ENCODE measurements around the gene RNLS. TPM values are rescaled to one million over a fixed set of nuclear protein-coding genes. Genes with fewer than 3 reads are reported as not detected.

Gene RNLS
- total RNA-seq, 1 donor from 2014 or later = 12.1 TPM

DNA sequence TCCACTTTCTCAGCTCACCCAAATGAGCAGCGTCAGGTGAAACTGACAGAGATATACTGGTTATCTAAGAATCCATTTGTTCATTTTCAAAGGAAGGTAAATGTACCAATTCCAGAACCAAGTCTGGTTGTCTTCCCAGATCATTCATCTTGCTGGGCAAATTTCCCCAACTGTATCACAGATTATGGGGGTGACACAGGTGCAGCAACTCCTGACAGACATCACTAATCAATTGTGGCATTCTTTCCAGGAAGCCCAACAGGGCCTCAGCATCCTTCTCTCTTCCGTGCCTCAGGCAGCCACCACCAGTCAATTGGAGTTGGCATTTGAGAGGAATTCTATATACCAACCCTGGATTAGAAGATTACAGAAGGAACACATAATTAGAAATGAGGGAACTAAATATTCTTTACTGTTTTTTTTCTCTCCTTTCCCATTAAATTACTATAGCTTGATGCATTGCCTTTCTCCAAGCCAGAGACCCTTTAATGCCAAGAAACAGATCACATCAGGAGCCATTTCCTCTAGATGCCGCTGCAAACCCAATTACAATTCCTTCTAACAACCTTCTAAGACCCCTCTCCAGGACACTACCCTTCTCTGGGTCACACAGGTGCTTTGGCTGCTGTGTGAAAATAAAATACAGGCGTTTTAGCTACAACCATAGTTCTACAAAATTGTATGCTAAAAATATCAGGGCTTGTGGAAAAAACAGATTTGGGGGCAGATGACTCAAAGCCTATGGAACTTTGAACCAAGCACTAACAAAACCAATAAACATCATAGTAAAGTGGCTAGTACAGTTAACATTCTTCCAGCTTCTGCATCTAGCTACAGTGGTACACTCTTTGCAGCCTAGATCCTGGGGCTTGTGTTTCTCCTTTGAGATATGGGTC is 291.6 kb downstream of the RNLS start:
- Histone ChIP-seq H3K4me1 (no peaks in the 10 kb centered on the region), H3K9me3 (no peaks in the 10 kb centered on the region), H3K27me3 (no peaks in the 10 kb centered on the region), H3K27ac (no peak overlapping the region), H3K36me3 (no peaks in the 10 kb centered on the region), H3K4me3 (no peak overlapping the region)
- DNase-seq (ENCODE audit: low spot score in 2 of 2) = no peak
- intact Hi-C loops (cut with DNase I) = no loop called here
- TF ChIP-seq, protein P1, sequence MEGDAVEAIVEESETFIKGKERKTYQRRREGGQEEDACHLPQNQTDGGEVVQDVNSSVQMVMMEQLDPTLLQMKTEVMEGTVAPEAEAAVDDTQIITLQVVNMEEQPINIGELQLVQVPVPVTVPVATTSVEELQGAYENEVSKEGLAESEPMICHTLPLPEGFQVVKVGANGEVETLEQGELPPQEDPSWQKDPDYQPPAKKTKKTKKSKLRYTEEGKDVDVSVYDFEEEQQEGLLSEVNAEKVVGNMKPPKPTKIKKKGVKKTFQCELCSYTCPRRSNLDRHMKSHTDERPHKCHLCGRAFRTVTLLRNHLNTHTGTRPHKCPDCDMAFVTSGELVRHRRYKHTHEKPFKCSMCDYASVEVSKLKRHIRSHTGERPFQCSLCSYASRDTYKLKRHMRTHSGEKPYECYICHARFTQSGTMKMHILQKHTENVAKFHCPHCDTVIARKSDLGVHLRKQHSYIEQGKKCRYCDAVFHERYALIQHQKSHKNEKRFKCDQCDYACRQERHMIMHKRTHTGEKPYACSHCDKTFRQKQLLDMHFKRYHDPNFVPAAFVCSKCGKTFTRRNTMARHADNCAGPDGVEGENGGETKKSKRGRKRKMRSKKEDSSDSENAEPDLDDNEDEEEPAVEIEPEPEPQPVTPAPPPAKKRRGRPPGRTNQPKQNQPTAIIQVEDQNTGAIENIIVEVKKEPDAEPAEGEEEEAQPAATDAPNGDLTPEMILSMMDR (IDR thresholded peaks at IDR 0.05) = no peak

- Histone ChIP-seq H3K4me1 (no peaks in the 10 kb centered on the region), H3K27ac (no peak overlapping the region), H3K9me3 (no peaks in the 10 kb centered on the region), H3K4me3 (no peak overlapping the region), H3K27me3 (no peaks in the 10 kb centered on the region), H3K36me3 (no peaks in the 10 kb centered on the region)
- no peak for DNase-seq (ENCODE audit: low spot score in 2 of 2)
- intact Hi-C loops (cut with DNase I) = no loop called here
- TF ChIP-seq, protein P1 (IDR thresholded peaks at IDR 0.05) = no peak
Measured at GRCh38 chr10:88289342-88289741, 293.8 kb downstream of the RNLS start.

DNA sequence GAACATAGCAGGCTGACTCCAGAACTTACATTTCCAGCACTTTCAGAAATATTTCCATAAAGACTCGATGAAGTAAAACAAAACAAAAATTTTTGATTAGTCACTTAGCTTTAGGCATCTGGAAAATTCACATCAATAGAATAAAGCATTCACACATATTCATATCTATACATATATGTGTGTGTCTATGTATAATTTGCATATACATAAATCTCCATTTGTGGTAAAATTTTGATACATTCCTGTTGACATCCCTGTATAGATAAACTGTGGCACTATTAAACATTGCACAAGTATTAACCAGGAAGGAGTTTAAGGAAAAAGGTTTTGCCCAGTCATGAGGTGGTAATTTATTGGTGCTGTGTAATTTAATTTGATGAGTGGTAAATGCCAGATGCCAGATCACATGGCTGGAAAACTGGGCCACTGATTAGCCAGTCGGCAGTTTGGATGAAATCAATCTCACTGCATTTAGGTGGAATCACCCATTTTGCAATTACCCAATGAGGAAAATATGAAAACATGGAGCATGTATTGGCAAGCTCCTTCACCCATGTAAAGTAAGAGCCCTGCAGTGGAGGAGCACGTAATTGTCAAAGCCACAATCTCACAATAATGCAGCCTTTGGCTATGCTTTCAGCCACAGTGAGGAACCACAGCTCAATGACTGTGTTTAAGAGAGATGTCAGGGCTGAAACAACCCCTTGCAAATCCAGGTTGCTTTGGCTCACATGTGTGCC is 294.6 kb downstream of the RNLS start:
- H3K9me3 ChIP-seq = no peaks in the 10 kb centered on the region
- no peaks in the 10 kb centered on the region for H3K36me3 ChIP-seq
- TF ChIP-seq, protein P1 (IDR thresholded peaks at IDR 0.05) = no peak
- no peak overlapping the region for H3K4me3 ChIP-seq
- H3K27ac ChIP-seq = no peak overlapping the region
- intact Hi-C loops (cut with DNase I) = no loop called here
- H3K27me3 ChIP-seq = no peaks in the 10 kb centered on the region
- DNase-seq (ENCODE audit: low spot score in 2 of 2) = no peak
- H3K4me1 ChIP-seq = no peaks in the 10 kb centered on the region

GRCh38 chr10:88286030-88286429 is 297.1 kb downstream of the RNLS start:
- intact Hi-C loops (cut with DNase I) = no loop called here
- Histone ChIP-seq H3K27ac (no peak overlapping the region), H3K27me3 (no peaks in the 10 kb centered on the region), H3K4me1 (no peaks in the 10 kb centered on the region), H3K4me3 (no peak overlapping the region), H3K36me3 (no peaks in the 10 kb centered on the region), H3K9me3 (no peaks in the 10 kb centered on the region)
- TF ChIP-seq, protein P1 (IDR thresholded peaks at IDR 0.05) = no peak
- no peak for DNase-seq (ENCODE audit: low spot score in 2 of 2)

DNA sequence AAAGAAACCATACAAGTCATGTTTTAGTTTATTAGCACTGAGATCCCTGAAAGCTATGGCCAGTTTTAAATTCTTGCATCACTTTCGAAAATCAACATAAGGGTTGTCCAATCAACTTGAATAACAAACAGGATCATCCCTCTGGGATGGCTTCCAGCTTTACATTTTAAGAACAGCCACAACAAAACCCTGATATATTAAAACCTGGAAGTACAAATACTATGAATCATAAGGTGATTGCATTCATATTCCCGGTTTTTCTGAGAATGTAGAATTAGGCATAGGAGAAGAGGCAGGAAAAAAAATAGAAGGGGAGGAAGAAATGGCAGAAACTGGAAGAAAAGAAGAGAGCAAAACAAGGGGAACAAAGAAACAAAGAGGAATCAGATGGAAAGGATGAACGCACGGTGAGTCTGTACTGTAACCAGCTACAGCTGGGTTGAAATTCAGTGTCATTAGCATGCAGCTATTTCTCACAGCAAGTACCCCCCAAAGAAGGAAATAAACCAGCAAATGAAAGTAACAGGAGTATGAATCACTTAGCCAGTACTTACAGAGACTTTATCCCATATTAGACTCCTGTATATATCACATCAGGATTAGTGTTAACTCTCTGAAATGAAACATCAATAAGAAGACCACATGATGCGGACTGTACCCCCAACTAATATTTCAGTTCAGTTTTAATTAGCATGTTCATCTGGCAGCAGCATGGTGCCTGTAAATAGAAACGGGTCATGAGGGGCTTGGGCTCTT is 301.3 kb downstream of the RNLS start:
- TF ChIP-seq, protein P1 (IDR thresholded peaks at IDR 0.05) = no peak

More for the DNA sequence above, 301.3 kb downstream of the RNLS start:
- Histone ChIP-seq H3K4me3 (no peak overlapping the region), H3K27me3 (no peaks in the 10 kb centered on the region), H3K36me3 (no peaks in the 10 kb centered on the region), H3K27ac (no peak overlapping the region), H3K4me1 (no peaks in the 10 kb centered on the region), H3K9me3 (no peaks in the 10 kb centered on the region)
- DNase-seq (ENCODE audit: low spot score in 2 of 2) = no peak
- intact Hi-C loops (cut with DNase I) = no loop called here

All from ascending aorta (tissue), 2 donors.